A673 (cell line): ENCODE measurements around the gene IFNA1. TPM values are rescaled to one million over a fixed set of nuclear protein-coding genes. Genes with fewer than 3 reads are reported as not detected.

Experiments
- BruUV-seq: library from RNA; stranded (reverse); fragments of 400-500 nt; replicated peaks from 2 replicates; lab custom pipeline; 2021; lab: Mats Ljungman, UMichigan
- CTCF ChIA-PET: fragments of 300-600 bp; sonication (Branson Sonifier 250); formaldehyde crosslinking; loops from one replicate; lab custom pipeline; 2022; ENCODE audit warnings: antibody characterized with exemption; lab: Charles Lee
- POLR2A ChIA-PET: fragments of 300-600 bp; sonication (Branson Sonifier 250); formaldehyde crosslinking; loops from one replicate; lab custom pipeline; 2022; ENCODE audit warnings: antibody characterized with exemption; ENCODE audit not compliant: low non-redundant PET; lab: Charles Lee
- DNase-seq: peaks from one replicate; pipeline ENCODE4 v3.0.0-alpha.2; 2015; ENCODE audit warnings: low spot score
- H3K27ac ChIP-seq: fragments of 200-600 bp; sonication (generic); 2 replicates; pipeline ENCODE4 v1.5.1; 2016; ENCODE audit warnings: mixed run types, low read depth, mild to moderate bottlenecking, mixed read lengths, antibody characterized with exemption, low read length; ENCODE audit not compliant: poor library complexity, severe bottlenecking
- H3K27me3 ChIP-seq: fragments of 200-600 bp; sonication (generic); replicated peaks from 2 replicates; pipeline ENCODE4 v1.6.1; 2017; ENCODE audit warnings: mixed run types, low read depth, mild to moderate bottlenecking, mixed read lengths, antibody characterized with exemption, low read length; ENCODE audit not compliant: insufficient read depth, poor library complexity
- H3K36me3 ChIP-seq: fragments of 200-600 bp; sonication (generic); 2 replicates; pipeline ENCODE4 v1.6.1; 2016; ENCODE audit warnings: mixed run types, mild to moderate bottlenecking, mixed read lengths, antibody characterized with exemption, low read length; ENCODE audit not compliant: insufficient read depth, poor library complexity, severe bottlenecking
- H3K4me1 ChIP-seq: fragments of 200-600 bp; sonication (generic); 2 replicates; pipeline ENCODE4 v1.6.1; 2017; ENCODE audit warnings: mixed run types, mild to moderate bottlenecking, mixed read lengths, antibody characterized with exemption, low read length; ENCODE audit not compliant: insufficient read depth, poor library complexity, severe bottlenecking
- H3K4me3 ChIP-seq: fragments of 200-600 bp; sonication (generic); 2 replicates; pipeline ENCODE4 v1.5.1; 2016; ENCODE audit warnings: low read depth, mixed run types, mild to moderate bottlenecking, mixed read lengths, low read length; ENCODE audit not compliant: poor library complexity, severe bottlenecking
- H3K9me3 ChIP-seq: fragments of 200-600 bp; sonication (generic); 2 replicates; pipeline ENCODE4 v1.6.1; 2016; ENCODE audit warnings: mixed run types, low read depth, mild to moderate bottlenecking, mixed read lengths, antibody characterized with exemption, low read length; ENCODE audit not compliant: poor library complexity, severe bottlenecking
- CTCF ChIP-seq: fragments of 300-800, 200-600 bp; sonication (generic); conservative IDR thresholded peaks from 2 replicates; pipeline ENCODE4 v1.5.1; 2017; ENCODE audit warnings: low read depth, mild to moderate bottlenecking, antibody characterized with exemption, low read length, moderate library complexity, mixed read lengths
- EZH2 ChIP-seq: fragments of 200-600 bp; sonication (generic); IDR thresholded peaks from 2 replicates; pipeline ENCODE4 v1.6.1; 2017; ENCODE audit warnings: borderline replicate concordance, low read depth, mild to moderate bottlenecking, mixed read lengths, antibody characterized with exemption, low read length; ENCODE audit not compliant: poor library complexity, severe bottlenecking
- intact Hi-C: fragments of 100-400 bp; cut with micrococcal nuclease; formaldehyde crosslinking; loops from one replicate; pipeline ENCODE4 v1.10.0; 2022; ENCODE audit not compliant: unreplicated experiment
- total RNA-seq: library from RNA; stranded (reverse); gene quantifications from 2 replicates; pipeline ENCODE4 v1.2.3, GENCODE V29; 2021

Gene IFNA1
- total RNA-seq, 1 experiment from 2014 or later, result not detected

- Histone ChIP-seq H3K9me3 (no peaks in the 10 kb centered on the region), H3K36me3 (no peaks in the 10 kb centered on the region), H3K27me3 (no peaks in the 10 kb centered on the region), H3K27ac (no peak overlapping the region), H3K4me1 (no peaks in the 10 kb centered on the region), H3K4me3 (no peak overlapping the region)
- ChIA-PET POLR2A (no interaction called here), CTCF (no interaction called here)
- BruUV-seq, result no TSS peak
- TF ChIP-seq EZH2 (no peak), CTCF (no peak)
- no peak for DNase-seq
- intact Hi-C loops, result no loop called here
Measured at GRCh38 chr9:21470126-21470525, 29.9 kb downstream of the IFNA1 start.

GRCh38 chr9:21473236-21473635 is 33.0 kb downstream of the IFNA1 start:
- no peaks in the 10 kb centered on the region for H3K9me3 ChIP-seq
- TF ChIP-seq EZH2 (no peak), CTCF (no peak)
- H3K27ac ChIP-seq, result no peak overlapping the region
- POLR2A ChIA-PET, result no interaction called here
- CTCF ChIA-PET, result no interaction called here
- no peaks in the 10 kb centered on the region for H3K4me1 ChIP-seq
- H3K27me3 ChIP-seq, result peaks cover 6% of the 10 kb centered on the region
- DNase-seq, result no peak
- no TSS peak for BruUV-seq
- intact Hi-C loops, result no loop called here
- no peaks in the 10 kb centered on the region for H3K36me3 ChIP-seq
- H3K4me3 ChIP-seq, result no peak overlapping the region

GRCh38 chr9:21477466-21477865 is 37.2 kb downstream of the IFNA1 start:
- POLR2A ChIA-PET, result no interaction called here
- CTCF ChIA-PET, result no interaction called here
- no peak overlapping the region for H3K4me3 ChIP-seq
- no peaks in the 10 kb centered on the region for H3K9me3 ChIP-seq
- H3K27ac ChIP-seq, result no peak overlapping the region
- no peaks in the 10 kb centered on the region for H3K36me3 ChIP-seq
- no peak for TF ChIP-seq CTCF
- no peak for TF ChIP-seq EZH2
- peaks cover 10% of the 10 kb centered on the region for H3K27me3 ChIP-seq
- no peak for DNase-seq
- no peaks in the 10 kb centered on the region for H3K4me1 ChIP-seq
- BruUV-seq, result no TSS peak
- intact Hi-C loops, result no loop called here
